A549 (cell line): ENCODE data around the gene COLEC12. TPM values are rescaled to one million over a fixed set of nuclear protein-coding genes. Genes with fewer than 3 reads are reported as not detected.

Source experiments
- ATAC-seq, 2 experiments: fragments of 200-7000 bp in 1 of 2; fragments of >200 bp in 1 of 2; cut with Nextera tagmentation in 1 of 2; cut with Tn5 transposase in 1 of 2; 3 replicates each; pipeline versions ENCODE4 v1.8.0 to v1.9.1; 2018 to 2020; ENCODE audit warnings: mild to moderate bottlenecking in 1 of 2, moderate library complexity in 1 of 2
- CTCF ChIA-PET: fragments of 300-600 bp; sonication (Branson Sonifier 250); formaldehyde crosslinking; extraction: SDS; loops from one replicate; lab custom pipeline; 2021; ENCODE audit warnings: antibody characterized with exemption, inconsistent platforms; lab: Yijun Ruan, JAX
- POLR2A ChIA-PET: fragments of 350-600 bp; formaldehyde crosslinking; extraction: SDS; loops from one replicate; lab custom pipeline; 2021; ENCODE audit warnings: antibody characterized with exemption, inconsistent platforms; lab: Yijun Ruan, JAX
- DNase-seq, 2 experiments: peaks; one replicate each; pipeline versions ENCODE4 v3.0.0 to v3.0.0-alpha.2; 2011 to 2016; ENCODE audit warnings: low read depth in 1 of 2, low spot score in 1 of 2
- FAIRE-seq: peaks from 2 replicates; lab custom pipeline; 2011; peaks lifted over from hg19 to GRCh38; lab: Jason Lieb, UNC
- H3K27ac ChIP-seq, 2 experiments: fragments of >200 bp; sonication (Bioruptor Twin); formaldehyde crosslinking; 3 replicates each; pipeline ENCODE4 v1.5.1; 2016 to 2017
- H3K4me1 ChIP-seq: fragments of >200 bp; sonication (Bioruptor Twin); formaldehyde crosslinking; 3 replicates; pipeline ENCODE4 v1.6.1; 2016
- H3K4me2 ChIP-seq: fragments of >200 bp; sonication (Bioruptor Twin); formaldehyde crosslinking; 3 replicates; pipeline ENCODE4 v1.6.1; 2016
- H3K4me3 ChIP-seq: fragments of >200 bp; sonication (Bioruptor Twin); formaldehyde crosslinking; 3 replicates; pipeline ENCODE4 v1.5.1; 2016
- H3K9me3 ChIP-seq: fragments of >200 bp; sonication (Bioruptor Twin); formaldehyde crosslinking; 3 replicates; pipeline ENCODE4 v1.6.1; 2016
- BCL3 ChIP-seq: fragments of >200 bp; sonication (Bioruptor Twin); formaldehyde crosslinking; IDR thresholded peaks from 3 replicates; pipeline ENCODE4 v1.6.1; 2016
- BHLHE40 ChIP-seq: IDR thresholded peaks from 2 replicates; pipeline ENCODE4 v1.6.1; 2012; ENCODE audit warnings: low read depth, low read length, inconsistent platforms
- CEBPB ChIP-seq, 2 experiments: fragments of >200 bp in 1 of 2; sonication (Bioruptor Twin) in 1 of 2; formaldehyde crosslinking in 1 of 2; IDR thresholded peaks; 2 replicates each; pipeline ENCODE4 v1.6.1; 2012 to 2016
- CHD4 ChIP-seq: fragments of 200-600 bp; sonication (generic); IDR thresholded peaks from 2 replicates; pipeline ENCODE4 v1.6.1; 2016; ENCODE audit warnings: antibody characterized with exemption, mild to moderate bottlenecking, borderline replicate concordance
- EHF ChIP-seq: fragments of 250-450 bp; sonication (Bioruptor Pico); IDR thresholded peaks from 2 replicates; pipeline ENCODE4 v1.5.0; 2020; ENCODE audit warnings: mild to moderate bottlenecking
- EP300 ChIP-seq, 2 experiments: fragments of >200 bp; sonication (Bioruptor Twin); formaldehyde crosslinking; IDR thresholded peaks; 2 replicates in 1 of 2; 3 replicates in 1 of 2; pipeline ENCODE4 v1.6.1; 2016 to 2017
- FOSB ChIP-seq: fragments of 250-450 bp; sonication (Bioruptor Pico); IDR thresholded peaks from 2 replicates; pipeline ENCODE4 v1.5.0; 2020; ENCODE audit warnings: mild to moderate bottlenecking, moderate library complexity
- HDAC2 ChIP-seq: fragments of 200-600 bp; sonication (generic); IDR thresholded peaks from 2 replicates; pipeline ENCODE4 v1.6.1; 2016
- HOXB13 ChIP-seq: fragments of 250-450 bp; sonication (Bioruptor Pico); IDR thresholded peaks from 2 replicates; pipeline ENCODE4 v1.5.0; 2020; ENCODE audit warnings: low read depth, mild to moderate bottlenecking, moderate library complexity
- HOXB5 ChIP-seq: fragments of 250-450 bp; sonication (Bioruptor Pico); IDR thresholded peaks from 2 replicates; pipeline ENCODE4 v1.5.0; 2020; ENCODE audit warnings: mild to moderate bottlenecking, moderate library complexity
- MAZ ChIP-seq: fragments of 150-350 bp; IDR thresholded peaks from 2 replicates; pipeline ENCODE4 v1.6.1; 2014; ENCODE audit warnings: antibody characterized with exemption, low read depth, low read length, borderline replicate concordance
- NFE2L2 ChIP-seq: fragments of 150-350 bp; conservative IDR thresholded peaks from 2 replicates; pipeline ENCODE4 v1.6.1; 2014; ENCODE audit warnings: low read length
- NR3C1 ChIP-seq: fragments of >200 bp; sonication (Bioruptor Twin); formaldehyde crosslinking; IDR thresholded peaks from 3 replicates; pipeline ENCODE4 v1.6.1; 2017
- RARB ChIP-seq: fragments of 250-450 bp; sonication (Bioruptor Pico); IDR thresholded peaks from 2 replicates; pipeline ENCODE4 v1.8.0; 2021; ENCODE audit warnings: mild to moderate bottlenecking, moderate library complexity
- RNF2 ChIP-seq: fragments of 200-600 bp; sonication (generic); IDR thresholded peaks from 2 replicates; pipeline ENCODE4 v1.6.1; 2016; ENCODE audit warnings: low read depth, mild to moderate bottlenecking, antibody characterized with exemption, moderate library complexity, borderline replicate concordance
- SREBF2 ChIP-seq: fragments of 450-650 bp; IDR thresholded peaks from 2 replicates; pipeline ENCODE4 v1.6.1; 2014; ENCODE audit warnings: mild to moderate bottlenecking, moderate library complexity
- TFCP2L1 ChIP-seq: fragments of 250-450 bp; sonication (Bioruptor Pico); IDR thresholded peaks from 2 replicates; pipeline ENCODE4 v1.5.0; 2021; ENCODE audit warnings: mild to moderate bottlenecking
- TP53 ChIP-seq: fragments of 250-450 bp; sonication (Bioruptor Pico); IDR thresholded peaks from 2 replicates; pipeline ENCODE4 v1.5.0; 2021; ENCODE audit warnings: mild to moderate bottlenecking, moderate library complexity
- USF2 ChIP-seq: fragments of 450-650 bp; IDR thresholded peaks from 2 replicates; pipeline ENCODE4 v1.6.1; 2014; ENCODE audit warnings: antibody characterized with exemption
- ZC3H11A ChIP-seq: fragments of 450-650 bp; IDR thresholded peaks from 2 replicates; pipeline ENCODE4 v1.6.1; 2014; ENCODE audit warnings: antibody characterized with exemption, mild to moderate bottlenecking
- ZFP36 ChIP-seq: fragments of 450-650 bp; IDR thresholded peaks from 2 replicates; pipeline ENCODE4 v1.6.1; 2014; ENCODE audit warnings: borderline replicate concordance; ENCODE audit not compliant: partially characterized antibody
- WGBS: methylation state at CpG from one replicate; pipeline ENCODE4 v1.1.6; 2017; ENCODE audit errors: missing lambda C conversion rate; 5-methylcytosine and 5-hydroxymethylcytosine counted together
- polyA plus RNA-seq, 4 experiments: library from polyadenylated mRNA; depleted of rRNA in 3 of 4; stranded (reverse); fragments of >200 nt; fragmentation: RNase III in 1 of 4; extraction: RNeasy Plus Mini Kit Qiagen cat#74134 plus additional on column Dnase treatment in 1 of 4; gene quantifications; 2 replicates in 3 of 4; 3 replicates in 1 of 4; pipeline ENCODE4 v1.2.3, GENCODE V29; 2011 to 2017
- TF ChIP-seq, protein P1 (sequence below): fragments of 200-600 bp; sonication (generic); IDR thresholded peaks from 2 replicates; pipeline ENCODE4 v1.6.1; 2016; ENCODE audit warnings: antibody characterized with exemption, mild to moderate bottlenecking, moderate library complexity
- TF ChIP-seq, protein P2 (sequence below): fragments of >200 bp; sonication (Bioruptor Twin); formaldehyde crosslinking; IDR thresholded peaks from 2 replicates; pipeline ENCODE4 v1.6.1; 2016

Gene COLEC12
- polyA plus RNA-seq, 2 of the 4 experiments (the other 2 are of a cell fraction) = 0.01 TPM; not detected in 1

- CTCF ChIA-PET = no interaction called here
- FAIRE-seq (no peak), ATAC-seq (no peak), DNase-seq (no peak)
- Histone ChIP-seq H3K4me1 (no peaks in the 10 kb centered on the region), H3K4me3 (no peak overlapping the region), H3K9me3 (no peaks in the 10 kb centered on the region), H3K27ac (no peak overlapping the region), H3K4me2 (no peak overlapping the region)
- WGBS = 4% methylated on average over 4 of the region's 4 CpGs
- TF ChIP-seq RNF2 = no peak
- TF ChIP-seq CEBPB (IDR thresholded peaks at IDR 0.05) = no peak
- no peak for TF ChIP-seq HDAC2
- TF ChIP-seq NR3C1 = no peak
- no peak for TF ChIP-seq BCL3
- TF ChIP-seq HOXB13 = no peak
- no peak for TF ChIP-seq NFE2L2
- no peak for TF ChIP-seq ZFP36
- TF ChIP-seq BHLHE40 = no peak
- no peak for TF ChIP-seq RARB
- TF ChIP-seq FOSB (CRISPR knock-in tag) = no peak
- TF ChIP-seq EHF (CRISPR knock-in tag) = no peak
- TF ChIP-seq USF2 = no peak
- TF ChIP-seq, protein P1, sequence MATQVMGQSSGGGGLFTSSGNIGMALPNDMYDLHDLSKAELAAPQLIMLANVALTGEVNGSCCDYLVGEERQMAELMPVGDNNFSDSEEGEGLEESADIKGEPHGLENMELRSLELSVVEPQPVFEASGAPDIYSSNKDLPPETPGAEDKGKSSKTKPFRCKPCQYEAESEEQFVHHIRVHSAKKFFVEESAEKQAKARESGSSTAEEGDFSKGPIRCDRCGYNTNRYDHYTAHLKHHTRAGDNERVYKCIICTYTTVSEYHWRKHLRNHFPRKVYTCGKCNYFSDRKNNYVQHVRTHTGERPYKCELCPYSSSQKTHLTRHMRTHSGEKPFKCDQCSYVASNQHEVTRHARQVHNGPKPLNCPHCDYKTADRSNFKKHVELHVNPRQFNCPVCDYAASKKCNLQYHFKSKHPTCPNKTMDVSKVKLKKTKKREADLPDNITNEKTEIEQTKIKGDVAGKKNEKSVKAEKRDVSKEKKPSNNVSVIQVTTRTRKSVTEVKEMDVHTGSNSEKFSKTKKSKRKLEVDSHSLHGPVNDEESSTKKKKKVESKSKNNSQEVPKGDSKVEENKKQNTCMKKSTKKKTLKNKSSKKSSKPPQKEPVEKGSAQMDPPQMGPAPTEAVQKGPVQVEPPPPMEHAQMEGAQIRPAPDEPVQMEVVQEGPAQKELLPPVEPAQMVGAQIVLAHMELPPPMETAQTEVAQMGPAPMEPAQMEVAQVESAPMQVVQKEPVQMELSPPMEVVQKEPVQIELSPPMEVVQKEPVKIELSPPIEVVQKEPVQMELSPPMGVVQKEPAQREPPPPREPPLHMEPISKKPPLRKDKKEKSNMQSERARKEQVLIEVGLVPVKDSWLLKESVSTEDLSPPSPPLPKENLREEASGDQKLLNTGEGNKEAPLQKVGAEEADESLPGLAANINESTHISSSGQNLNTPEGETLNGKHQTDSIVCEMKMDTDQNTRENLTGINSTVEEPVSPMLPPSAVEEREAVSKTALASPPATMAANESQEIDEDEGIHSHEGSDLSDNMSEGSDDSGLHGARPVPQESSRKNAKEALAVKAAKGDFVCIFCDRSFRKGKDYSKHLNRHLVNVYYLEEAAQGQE = no peak
- no peak for TF ChIP-seq CHD4
- TF ChIP-seq MAZ = no peak
- POLR2A ChIA-PET = no interaction called here
Observed at GRCh38 chr18:543447-544078, 43.1 kb upstream of the COLEC12 start.

GRCh38 chr18:533995-534601 is 33.6 kb upstream of the COLEC12 start:
- Histone ChIP-seq H3K4me3 (no peak overlapping the region), H3K27ac (no peak overlapping the region), H3K9me3 (no peaks in the 10 kb centered on the region)
- ChIA-PET CTCF (interaction anchor here (0.6 to 0.7 kb wide), 2 partner anchors 1140 to 1195 kb away, joined by 3 to 5 read pairs; no protein-coding TSS in a partner anchor), POLR2A (no interaction called here)
- no peak for DNase-seq
- TF ChIP-seq TP53 (CRISPR knock-in tag) (no peak), SREBF2 (no peak), EP300 (IDR thresholded peaks at IDR 0.05) (no peak), HOXB5 (no peak), TFCP2L1 (no peak), ZC3H11A (no peak)
- TF ChIP-seq, protein P2, sequence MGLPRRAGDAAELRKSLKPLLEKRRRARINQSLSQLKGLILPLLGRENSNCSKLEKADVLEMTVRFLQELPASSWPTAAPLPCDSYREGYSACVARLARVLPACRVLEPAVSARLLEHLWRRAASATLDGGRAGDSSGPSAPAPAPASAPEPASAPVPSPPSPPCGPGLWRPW = no peak
- TF ChIP-seq, all 56 proteins: peak for 0
- H3K4me2 ChIP-seq = no peak overlapping the region
- FAIRE-seq (no peak), ATAC-seq (no peak)
- WGBS = 50% methylated on average over 6 of the region's 6 CpGs
- no peaks in the 10 kb centered on the region for H3K4me1 ChIP-seq
